ENCODE data around the gene MRGPRF.

MRGPRF gene, protein sequence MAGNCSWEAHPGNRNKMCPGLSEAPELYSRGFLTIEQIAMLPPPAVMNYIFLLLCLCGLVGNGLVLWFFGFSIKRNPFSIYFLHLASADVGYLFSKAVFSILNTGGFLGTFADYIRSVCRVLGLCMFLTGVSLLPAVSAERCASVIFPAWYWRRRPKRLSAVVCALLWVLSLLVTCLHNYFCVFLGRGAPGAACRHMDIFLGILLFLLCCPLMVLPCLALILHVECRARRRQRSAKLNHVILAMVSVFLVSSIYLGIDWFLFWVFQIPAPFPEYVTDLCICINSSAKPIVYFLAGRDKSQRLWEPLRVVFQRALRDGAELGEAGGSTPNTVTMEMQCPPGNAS

DNA sequence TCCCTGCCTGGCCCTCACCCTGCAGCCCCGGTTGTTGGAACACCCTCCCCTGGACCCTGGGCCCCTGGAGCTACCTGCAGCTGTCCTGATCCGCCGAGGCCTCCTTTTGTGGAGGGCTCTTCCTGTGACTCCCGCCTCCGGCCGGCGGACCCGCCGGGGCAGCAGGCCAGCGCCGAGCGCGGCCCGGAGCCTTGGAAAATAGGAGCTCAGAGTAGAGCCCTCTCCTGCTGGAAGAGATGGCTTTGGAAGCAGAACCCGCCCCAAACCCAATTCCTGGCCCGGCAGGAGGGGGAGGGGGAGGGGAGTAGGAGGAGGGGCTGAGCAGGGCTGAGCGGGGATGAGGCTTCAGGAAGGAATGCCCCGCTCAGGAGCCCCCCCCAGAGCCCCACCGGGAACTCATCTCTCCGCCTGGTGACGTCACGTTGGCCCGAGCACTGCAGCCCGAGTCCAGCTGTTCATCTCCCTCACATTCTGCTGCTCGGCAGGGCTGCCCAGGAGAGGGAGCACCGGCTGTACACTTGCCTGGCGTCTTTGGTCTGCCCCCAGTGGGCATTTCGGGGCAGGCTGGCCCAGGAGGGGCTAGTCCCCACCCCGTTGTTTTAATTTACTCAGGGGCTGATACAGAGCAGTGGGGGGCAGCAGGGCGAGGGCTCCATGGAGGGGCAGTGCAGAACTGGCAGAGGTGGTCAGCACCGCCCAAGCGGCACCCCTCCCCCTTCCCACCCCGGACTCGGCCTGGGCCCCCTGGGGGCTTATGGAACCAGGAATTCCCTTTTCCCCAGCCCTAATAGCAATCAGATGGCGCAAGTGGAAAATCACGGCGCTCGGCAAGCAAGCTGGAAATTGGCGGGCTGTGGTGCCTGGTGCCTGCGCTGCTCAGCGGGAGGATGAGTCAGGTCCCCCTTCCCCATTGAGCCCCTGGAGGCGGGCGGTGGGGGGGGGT is at the start of gene MRGPRF:
Gene MRGPRF (minus strand): TSS at position 238 of the 943 bp plus-strand sequence. CDS start 3,345 bp downstream, outside the sequence.
- peak; percentile 97 for DNase-seq

DNA sequence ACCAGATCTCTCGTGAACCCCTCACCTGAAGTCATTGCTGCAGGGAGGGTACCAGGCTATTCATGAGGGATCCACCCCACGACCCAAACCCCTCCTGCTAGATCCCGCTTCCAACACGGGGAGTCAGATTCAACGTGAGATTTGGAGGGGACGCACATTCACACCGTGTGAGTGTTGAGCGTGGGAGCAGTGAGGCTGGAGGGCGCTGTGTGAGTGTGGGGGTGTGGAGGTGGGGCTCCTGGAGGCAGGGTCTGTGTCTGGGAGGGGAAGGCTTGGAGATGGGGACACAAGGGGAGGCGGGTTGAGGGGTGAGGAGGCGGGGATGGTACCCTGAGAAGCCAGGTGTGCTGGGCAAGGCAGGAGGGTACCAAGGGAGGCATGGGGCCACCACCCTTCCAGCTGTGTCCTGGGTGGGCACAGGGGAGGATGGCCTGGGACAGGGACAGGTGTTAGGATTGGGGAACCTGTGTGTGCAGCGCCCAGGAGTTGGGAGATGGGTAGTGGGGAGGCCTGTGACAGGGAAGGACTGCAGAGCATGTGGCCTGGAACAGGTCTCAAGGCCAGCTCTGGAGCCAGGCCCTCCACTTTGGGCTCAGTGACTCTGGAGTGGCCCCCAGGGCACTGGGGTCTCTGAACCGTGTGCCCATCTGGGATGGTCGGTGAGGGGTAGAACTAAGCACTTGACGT is 49.3 kb upstream of the MRGPRF start:
- DNase-seq, result no peak

DNA sequence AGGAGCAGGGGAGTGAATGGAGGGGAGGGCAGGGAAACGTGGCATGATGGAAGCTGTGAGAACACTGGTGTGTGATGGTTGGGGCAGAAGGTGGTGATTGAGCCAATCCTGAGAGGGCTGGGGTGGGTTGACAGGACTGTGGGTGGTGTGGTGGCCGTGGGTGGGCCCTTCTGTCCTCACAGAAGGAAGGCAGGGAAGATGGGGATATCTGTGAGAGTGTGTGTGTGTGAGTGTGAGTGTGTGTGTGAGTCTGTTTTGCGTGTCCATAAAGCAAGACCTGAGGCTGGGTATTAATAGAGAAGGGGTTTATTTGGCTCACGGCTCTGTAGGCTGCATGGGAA is 48.6 kb upstream of the MRGPRF start:
- DNase-seq, result no peak

DNA sequence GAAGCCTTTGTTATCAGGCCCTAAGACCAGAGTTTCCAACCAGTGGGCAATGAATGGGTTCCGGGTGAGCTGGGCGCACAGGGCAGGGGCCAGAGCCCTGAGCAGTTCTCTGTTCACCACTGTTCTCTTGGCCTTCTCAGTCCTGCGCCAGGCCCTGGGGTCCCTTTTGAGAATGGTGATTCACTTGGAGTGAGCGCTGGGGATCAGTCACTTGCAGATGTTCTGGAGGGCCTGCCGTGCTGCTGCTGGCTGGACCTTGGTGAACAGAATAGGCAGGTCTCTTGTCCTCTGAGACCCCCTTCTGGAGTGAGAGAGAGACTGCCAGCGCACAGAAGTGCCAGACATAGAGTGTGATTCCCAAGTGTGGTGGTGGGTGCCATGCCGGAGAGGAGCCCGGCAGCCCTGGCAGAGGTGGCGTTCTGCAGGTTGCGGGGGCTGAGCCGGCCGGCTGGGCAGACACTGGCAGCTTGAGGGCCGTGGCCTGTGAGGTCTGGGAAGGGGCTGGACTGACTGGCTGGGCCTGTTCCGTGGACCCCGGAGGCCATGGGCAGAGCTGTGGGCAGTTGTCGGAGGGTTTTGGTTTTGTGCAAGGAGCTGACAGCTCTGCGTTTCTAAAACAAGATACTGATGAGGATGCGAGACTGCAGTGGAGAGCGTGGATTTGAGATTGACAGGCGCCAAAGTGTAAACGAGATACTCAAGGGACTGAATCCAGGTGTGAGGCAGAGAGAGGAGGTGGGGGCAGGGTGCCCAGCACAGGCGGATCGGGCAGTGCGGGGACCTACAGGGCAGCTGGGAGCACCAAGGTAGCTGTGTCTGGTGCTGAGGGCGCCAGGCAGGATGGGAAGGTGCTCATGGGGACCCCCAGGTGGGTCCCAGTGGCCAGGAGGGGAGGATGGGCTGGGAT is 48.0 kb upstream of the MRGPRF start:
- no peak for DNase-seq

DNA sequence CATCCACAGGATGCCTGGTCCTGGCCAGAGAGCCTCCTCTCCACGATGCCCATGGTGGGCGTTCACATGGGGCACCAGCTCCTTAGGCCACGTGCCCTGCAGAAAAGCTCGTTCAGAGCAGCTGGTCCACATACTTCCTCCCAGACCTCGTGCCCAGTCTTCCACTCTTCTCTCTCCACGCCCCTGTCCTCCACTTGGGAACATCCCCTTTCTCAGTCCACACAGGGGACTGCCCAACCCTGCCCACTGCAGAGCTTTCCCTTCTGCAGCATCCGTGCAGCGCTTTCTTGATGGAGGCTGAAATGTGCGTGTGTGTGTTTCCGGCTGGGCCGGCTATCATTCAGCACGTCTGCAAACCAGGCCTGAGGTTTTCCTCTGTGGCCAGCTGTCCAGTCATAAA is 46.9 kb upstream of the MRGPRF start:
- no peak for DNase-seq

DNA sequence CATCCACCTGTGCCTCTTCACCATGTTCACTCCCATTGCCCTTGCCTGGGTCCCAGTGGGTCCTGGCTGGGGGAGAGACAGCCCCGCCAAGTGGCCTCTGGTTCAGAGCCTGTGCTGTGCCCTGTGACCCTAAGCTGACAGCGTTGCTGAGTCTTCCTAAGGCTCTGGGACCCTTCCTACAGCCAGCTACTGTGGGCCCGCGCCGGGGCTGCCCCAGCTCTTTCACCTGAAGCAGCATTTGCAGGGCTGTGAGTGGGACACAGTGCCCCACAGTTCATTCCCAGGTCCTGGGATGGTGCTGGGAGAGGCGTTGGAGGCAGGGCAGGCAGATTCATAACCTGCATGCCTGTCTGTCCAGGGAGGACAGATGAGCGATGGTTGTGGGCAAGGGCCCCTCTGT is 46.4 kb upstream of the MRGPRF start:
- DNase-seq, result no peak

DNA sequence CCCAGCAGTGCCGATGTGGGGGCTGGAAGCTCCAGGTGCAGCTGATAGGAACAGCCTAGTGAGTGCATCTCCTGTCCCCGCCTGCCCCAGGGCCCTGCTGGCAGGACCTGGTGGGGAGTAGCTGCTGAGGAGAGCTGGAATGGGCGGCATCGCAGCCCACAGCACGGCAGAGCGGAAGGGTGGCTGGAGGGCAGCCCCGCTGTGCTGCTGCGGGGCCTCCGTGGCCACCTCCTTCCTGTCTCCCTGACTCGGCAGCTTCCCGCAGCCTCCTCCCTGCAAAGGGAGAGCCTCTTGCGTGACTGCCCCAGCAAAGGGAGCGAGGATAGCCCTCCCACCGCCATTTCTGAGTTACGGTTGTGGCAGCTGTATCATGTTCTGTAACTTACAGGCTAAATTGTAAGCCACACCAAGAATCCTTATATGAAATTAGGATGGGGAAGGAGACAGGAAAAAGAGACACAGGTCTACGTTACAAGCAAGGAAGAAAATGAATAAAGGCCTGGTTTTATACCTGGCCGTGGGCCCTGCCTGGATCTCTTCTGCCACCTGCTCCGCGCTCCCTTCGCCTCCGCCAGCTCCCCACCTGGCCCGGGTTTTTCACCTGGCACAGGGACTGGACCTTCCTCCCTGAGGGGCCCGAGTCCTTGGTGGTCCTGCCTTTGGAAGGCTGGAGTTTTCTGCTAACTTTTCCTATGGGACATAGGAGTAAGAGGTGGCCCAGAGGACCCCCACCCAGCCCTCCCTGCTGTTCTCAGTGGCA is 45.6 kb upstream of the MRGPRF start:
- no peak for DNase-seq

DNA sequence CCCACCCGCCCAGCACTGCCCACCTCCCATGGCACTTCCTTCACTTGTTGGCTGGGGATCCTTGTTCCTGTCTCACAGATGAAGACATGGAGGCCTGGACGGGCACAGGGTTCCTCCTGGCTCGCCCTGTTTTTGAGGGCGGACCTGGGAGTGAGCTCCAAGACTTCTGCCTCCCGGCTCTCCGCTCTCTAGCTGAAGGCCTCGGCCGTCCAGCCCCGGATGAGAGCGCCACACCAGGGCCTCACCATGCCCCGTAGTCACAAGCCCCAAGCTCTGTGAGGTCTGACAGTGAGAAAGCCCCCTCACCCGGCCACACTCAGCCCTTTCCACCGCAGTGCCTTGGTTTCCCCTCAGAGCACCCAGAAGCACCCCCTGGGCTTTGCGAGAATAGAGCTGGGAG is 44.8 kb upstream of the MRGPRF start:
- DNase-seq, result no peak

DNA sequence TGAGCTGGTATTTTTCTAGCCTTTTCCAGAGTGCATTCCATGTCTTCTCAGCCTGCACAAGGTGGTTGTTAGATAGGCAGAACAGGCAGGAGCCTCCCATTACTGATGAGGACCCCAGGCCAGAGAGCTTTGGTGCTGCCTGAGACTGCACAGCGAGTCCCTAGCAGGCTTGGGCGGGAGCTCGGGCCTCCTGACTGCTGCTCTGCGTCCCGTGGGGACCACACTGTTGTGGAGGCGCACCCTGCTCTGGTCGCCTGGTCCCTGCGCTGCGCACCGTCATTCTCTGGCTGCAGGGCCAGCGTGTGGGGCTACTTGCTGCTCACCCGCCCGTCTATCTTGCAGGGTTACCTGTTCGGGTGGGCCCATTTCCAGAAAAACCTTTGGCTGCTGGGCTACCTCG is 44.2 kb upstream of the MRGPRF start:
- no peak for DNase-seq

DNA sequence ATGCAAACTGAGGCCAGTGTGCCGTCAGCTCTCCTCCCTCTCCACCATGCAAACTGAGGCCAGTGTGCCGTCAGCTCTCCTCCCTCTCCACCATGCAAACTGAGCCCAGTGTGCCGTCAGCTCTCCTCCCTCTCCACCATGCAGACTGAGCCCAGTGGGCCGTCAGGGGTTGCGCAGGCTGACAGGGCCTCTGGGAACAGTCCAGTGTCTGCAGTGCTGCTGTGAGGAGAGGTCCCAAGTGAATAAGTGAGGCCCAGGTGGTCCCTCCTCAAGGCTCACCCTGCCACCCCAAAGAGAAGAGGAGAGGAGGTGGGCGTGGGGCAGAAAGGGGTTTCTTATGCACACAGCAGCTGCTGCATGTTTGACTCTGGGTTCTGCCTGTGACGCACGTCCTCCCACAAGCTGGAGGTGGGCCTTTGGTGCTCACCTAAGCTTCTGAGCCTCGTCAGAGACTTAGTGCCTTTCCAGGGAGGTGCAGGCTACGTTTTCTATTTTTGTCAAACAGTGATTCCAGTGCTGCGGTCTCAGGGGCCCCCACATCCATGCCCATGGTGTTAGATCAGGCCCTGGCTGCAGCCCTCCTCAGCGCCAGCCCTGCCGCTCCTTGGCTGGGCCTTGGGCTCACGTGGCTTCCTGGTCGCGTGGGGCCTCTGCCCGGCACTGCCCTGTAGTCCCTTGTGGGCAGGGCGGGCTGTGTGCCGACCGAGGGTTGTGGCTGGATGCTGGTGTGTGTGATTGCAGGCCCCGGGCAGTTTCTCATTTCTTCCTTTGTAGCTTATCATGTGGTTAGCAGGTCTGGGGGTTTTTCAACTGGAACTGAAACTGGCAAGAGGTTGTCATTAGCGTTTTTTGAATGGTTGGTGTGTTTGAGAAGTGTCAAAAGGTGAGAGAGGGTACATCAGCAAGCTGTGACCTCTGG is 42.8 kb upstream of the MRGPRF start:
- no peak for DNase-seq

DNA sequence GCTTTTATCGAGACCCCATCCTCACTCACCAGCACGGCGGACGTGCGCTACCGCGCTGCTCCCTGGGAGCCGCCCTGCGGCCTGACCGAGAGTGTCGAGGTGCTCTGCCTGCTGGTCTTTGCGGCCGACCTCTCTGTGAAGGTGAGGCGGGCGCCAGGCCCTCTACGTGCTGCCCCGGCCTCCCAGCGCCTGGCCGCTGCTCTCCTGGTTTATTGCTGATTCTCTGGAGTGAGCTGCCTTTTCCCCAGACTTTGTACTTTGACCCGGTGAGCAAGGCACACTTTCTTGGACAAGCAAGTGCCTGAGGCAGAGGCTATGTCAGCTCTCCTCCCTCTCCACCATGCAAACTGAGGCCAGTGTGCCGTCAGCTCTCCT is 42.2 kb upstream of the MRGPRF start:
- DNase-seq, result no peak

DNA sequence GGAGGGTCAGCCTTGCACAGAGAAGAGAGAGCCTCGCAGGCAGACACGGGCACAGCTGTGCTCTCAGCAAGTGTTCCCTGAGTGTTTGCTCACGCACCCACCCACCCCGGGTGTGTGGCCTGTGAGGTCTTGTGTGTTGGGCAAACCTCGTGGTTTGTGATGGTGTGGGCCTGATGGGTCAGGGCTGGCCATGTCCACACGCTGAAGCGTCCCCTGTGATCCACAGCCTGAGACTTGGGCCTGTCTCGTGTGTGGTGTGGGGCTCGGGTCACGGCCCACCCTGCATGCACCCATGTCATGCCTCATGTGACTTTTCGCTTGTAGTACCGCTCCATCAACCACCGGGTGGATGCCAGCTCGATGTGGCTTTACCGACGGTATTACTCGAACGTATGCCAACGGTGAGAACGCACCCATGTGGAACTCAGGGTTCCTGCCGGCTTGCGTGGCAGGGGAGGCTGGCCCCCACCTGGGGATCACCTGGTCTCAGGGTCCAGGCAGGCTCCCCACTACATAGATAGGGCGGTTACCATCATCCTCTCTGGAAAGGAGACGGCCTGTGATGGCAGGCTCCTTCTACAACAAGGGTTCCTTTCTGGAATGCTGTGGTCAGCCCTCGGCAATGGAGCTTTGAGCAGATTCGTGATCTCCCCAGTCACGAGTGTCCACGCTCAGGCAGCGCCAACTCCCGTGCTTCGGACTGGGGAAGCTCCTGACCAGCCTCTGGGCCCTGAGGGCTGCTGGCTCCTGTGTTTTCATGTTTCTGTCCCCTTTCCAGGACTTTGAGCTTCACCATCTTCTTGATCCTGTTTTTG is 41.6 kb upstream of the MRGPRF start:
- no peak for DNase-seq

DNA sequence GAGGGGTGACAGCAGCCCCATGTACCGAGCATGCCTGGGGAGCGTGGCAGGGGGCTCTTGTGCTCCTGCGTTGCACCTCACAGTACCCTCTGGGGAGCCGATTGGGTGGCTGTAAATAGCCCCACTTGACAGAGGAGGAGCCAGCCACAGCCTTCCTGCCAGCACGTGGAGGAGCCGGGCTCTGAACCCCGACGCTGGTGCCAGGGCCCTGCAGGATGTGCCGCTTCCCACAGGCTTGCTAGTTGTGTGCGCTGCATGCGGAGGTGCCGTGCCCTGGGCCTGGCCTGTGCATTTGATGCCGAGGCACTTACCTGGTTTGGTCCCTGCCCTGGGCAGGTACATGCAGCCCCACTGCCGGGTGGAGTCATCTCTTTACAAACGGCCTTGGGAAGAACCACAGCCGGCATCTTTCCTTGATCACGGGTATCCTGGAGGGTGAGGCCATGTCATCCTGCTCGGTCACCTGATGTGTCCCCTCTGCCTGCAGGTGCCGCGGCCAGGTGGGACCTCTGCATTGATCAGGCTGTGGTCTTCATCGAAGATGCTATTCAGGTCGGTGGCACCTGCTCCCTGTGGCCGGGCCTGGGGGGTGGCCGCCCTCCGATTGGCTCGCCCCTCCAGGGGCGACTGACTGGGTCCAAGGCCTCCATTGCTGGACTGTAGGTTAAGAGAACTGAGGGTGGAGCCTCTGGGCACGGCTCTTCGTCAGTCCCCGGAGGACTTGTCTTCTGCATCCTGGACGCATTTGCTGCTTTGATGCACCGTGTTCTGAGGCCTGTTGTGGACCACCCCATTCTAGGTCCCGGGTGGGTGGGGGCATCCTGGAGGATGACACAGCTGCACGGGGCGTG is 40.7 kb upstream of the MRGPRF start:
- no peak for DNase-seq

DNA sequence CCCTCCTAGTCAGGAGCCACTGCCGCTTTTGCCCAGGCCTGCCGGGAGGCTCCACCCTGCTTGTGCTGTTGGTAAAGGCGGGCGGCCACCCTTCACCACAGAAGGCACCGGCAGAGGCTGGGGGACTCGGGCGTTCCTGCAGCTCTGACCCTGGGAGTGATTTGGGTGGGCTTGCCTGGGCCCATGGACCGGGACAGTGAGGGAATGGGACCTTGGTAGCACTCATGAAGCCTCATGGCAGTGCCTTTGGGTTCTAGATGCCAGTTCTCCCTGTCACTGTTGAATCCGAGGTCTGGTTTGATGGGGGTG is 40.1 kb upstream of the MRGPRF start:
- no peak for DNase-seq

DNA sequence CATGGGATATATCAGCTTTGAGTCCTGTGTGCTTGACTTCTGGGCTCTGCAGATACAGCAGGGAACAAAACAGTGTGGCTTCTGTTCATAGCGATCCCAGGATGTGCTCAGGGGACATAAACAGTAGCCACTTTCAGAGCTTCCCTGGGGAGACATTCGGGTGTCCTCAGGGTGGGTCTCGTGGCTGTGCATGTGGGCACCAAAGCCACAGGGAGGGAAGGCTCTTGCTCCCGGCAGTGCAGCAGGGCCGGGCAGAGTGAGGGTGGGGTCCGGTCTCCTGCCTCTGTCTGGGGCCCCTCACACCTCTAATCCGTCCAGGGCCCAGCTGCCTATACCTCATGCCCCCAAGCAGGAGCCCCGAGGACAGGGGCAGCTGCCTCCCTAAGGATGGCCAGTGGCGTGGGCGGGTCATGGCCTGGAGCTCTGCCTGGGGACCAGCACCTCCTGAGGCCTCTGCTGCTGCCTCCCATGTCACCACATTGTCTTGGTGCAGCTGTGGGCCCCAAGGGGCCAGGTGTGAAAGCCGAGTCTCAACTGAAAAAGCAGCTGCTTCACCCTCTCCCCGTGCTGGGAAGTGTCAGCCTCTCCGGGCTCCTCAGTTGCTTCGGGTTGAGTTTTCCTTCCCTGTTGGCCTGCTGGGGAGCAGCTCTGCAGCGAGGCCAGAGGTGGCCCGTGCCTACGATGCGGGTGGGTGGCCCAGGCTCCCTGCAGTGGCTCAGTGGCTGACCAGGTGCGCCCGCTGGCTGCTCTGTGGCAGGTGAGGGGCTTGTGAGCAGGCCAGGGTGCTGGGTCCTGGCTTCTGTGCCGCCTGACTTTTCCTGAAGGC is 39.5 kb upstream of the MRGPRF start:
- no peak for DNase-seq

DNA sequence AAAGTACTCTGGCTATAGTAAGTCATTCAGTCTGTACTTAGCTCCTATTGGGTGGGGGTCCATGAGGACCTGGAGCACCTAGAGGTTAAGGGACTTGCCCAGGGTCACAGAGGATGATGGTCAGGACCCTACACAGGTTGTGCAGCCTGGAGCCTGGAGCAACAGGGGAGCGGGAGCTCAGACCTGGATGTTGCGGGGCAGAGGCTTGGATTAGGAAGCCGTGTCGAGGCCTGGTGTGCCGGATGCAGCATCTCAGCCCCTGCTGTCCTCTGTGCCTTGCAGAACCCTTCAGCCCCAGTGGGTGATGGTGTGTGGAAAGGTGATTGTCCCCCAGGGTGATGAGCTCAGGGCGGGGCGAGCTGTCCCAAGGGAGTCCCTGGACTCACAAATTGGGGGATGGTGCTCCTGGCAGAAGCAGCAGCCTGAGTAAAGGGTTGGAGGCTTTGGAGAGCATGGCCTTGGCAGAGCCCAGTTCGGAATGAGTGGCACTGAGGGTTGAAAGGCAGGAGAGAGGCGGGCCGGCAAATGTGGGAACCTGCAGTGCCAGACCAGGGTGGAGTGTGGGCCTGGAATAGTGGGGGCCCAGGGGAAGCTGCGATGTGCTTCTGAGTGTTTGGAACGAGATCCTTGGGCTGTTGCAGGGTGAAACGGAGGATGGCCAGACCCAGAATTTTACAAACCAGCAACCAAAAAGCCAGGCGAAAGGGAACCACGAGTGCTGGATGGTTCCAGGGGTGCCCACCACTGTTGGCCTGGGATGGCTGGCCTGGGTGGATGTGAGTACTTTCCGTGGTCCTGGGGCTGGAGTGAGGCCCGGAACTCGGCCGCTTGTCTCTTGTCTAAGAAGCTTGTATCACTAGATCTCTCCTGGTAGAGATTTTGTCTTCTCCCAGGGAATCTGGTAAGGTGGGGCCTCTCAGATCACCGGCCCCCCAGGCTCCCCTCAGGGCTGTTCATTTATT is 38.6 kb upstream of the MRGPRF start:
- DNase-seq, result no peak
